Skeletal muscle tissue (tissue), 5 donors: ENCODE measurements around the gene SMAD2. TPM values are rescaled to one million over a fixed set of nuclear protein-coding genes. Genes with fewer than 3 reads are reported as not detected.
"Not testable (repeated sequence)": the region's sequence is repeated elsewhere in the genome, so short reads cannot be mapped to it uniquely, and the experiment has no call there.

Source experiments
- H3K27ac ChIP-seq: one replicate; pipeline ENCODE4 v1.7.0; 2013; ENCODE audit warnings: mild to moderate bottlenecking, low read depth, low read length, inconsistent platforms
- H3K27me3 ChIP-seq, 3 donors: one replicate each; pipeline ENCODE4 v1.7.0; 2013; ENCODE audit warnings: low read length in 3 of 3; ENCODE audit not compliant: control insufficient read depth in 3 of 3, insufficient read depth in 3 of 3
- H3K36me3 ChIP-seq, 3 donors: one replicate each; pipeline ENCODE4 v1.7.0; 2013; ENCODE audit warnings: low read length in 3 of 3; ENCODE audit not compliant: control insufficient read depth in 3 of 3, insufficient read depth in 3 of 3
- H3K4me1 ChIP-seq, 3 donors: one replicate each; pipeline ENCODE4 v1.7.0; 2013; ENCODE audit warnings: low read length in 3 of 3, mild to moderate bottlenecking in 3 of 3; ENCODE audit not compliant: control insufficient read depth in 3 of 3, insufficient read depth in 3 of 3
- H3K4me3 ChIP-seq, 3 donors: one replicate each; pipeline ENCODE4 v1.7.0; 2013; ENCODE audit warnings: low read length in 3 of 3
- H3K9ac ChIP-seq, 3 donors: one replicate each; pipeline ENCODE4 v1.7.0; 2013; ENCODE audit warnings: low read length in 3 of 3, mild to moderate bottlenecking in 3 of 3, moderate library complexity in 2 of 3, low read depth in 1 of 3
- H3K9me3 ChIP-seq, 3 donors: one replicate each; pipeline ENCODE4 v1.7.0; 2013; ENCODE audit warnings: low read length in 3 of 3; ENCODE audit not compliant: control insufficient read depth in 3 of 3
- small RNA-seq: library from RNA; depleted of rRNA; stranded (forward); fragments of <200 nt; gene quantifications from one replicate; pipeline ENCODE3, GENCODE V24; 2014
- total RNA-seq: library from RNA; depleted of rRNA; stranded (reverse); fragments of >200 nt; gene quantifications from one replicate; pipeline ENCODE4 v1.2.3, GENCODE V29; 2014
- donor health status: Osteomylitis.

Gene SMAD2
- total RNA-seq, 1 donor from 2014 or later = 23.0 TPM

DNA sequence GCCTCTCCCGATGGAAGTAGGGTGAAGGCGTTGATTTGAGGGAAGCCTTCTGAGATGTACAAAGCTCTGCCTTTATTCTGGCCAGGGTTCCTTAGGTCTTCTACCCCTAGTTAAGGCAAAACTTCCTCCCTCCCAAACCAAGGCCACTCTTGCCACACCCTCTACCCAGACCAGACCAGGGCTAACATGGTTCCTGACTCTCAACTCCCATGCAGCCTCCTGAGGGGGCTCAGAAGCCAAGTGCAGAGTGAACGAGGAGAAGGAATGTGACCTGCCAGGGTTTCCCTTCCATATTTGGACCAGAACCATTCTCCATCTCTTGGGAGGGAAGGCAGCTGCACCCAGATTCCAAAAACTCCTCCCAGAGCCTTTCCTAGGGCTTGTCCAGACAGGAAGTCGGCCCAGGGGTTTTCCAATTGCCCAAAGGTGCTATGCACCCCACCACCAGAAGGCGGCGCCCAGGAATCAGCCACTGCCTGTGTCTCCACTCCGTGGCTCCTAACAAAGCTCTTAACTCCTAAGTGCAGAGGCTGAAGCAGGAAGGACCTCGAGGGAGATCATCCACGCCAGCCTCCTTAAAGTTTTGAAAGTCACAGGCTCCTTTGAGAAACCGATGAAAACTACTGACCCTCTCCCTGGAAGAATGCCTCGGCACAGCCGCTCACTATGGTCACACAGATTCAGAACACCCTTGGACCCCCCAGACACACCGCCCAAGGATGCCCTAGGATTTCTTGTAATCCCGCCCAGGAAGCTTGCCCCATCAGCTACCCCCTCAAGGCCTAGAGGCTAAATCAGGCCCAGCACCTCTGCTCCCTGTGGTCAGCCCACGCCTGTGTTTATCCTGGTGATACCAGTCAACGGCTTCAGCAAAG lies 157.8 kb downstream of the SMAD2 start:
- Histone ChIP-seq H3K4me3 (no peak overlapping the region), H3K4me1 (no peaks in the 10 kb centered on the region), H3K27me3 (no peaks in the 10 kb centered on the region), H3K9ac (no peak overlapping the region), H3K27ac (no peak overlapping the region), H3K9me3 (no peaks in the 10 kb centered on the region), H3K36me3 (no peaks in the 10 kb centered on the region)

DNA sequence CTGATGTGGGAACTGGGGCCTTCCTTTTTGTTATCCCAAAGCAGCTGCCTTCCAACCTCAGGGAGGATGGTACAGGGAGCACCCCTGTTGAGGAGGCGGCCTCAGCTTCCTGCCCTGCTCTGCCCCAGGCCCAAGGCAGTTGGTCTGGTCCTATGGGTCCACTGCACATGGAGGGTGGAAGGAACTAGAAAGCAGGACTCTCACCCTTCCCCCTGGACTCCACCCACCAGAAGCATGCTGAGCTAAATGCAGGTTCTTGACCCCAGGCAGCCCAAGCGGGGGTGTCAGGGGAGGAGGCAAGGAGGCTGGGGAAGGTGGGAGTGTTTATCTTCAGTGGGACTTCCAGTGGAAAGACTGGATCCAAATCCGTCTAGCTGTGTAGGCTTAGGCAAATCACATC lies 158.5 kb downstream of the SMAD2 start:
- Histone ChIP-seq H3K9me3 (no peaks in the 10 kb centered on the region), H3K27ac (no peak overlapping the region), H3K4me1 (no peaks in the 10 kb centered on the region), H3K9ac (no peak overlapping the region), H3K4me3 (no peak overlapping the region), H3K27me3 (no peaks in the 10 kb centered on the region), H3K36me3 (no peaks in the 10 kb centered on the region)

DNA sequence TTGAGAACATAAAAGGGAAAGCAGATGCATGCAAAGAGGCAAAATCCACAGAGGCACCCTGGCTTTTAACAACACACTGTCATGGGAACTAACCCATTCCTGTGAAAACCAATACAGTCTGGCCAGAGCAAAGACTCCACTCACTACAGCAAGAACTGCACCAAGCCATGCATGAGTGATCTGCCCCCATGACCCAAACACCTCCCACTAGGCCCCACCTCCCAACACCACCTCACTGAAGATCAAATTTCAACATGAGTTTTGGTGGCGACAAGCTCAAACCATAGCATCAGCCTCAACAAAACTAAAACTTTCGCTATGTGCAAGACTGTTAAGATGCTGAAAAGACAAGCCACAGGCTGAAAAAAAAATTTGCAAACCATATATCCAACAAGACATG lies 162.8 kb downstream of the SMAD2 start:
- Histone ChIP-seq H3K4me3 (no peak overlapping the region), H3K27me3 (no peaks in the 10 kb centered on the region), H3K9me3 (no peaks in the 10 kb centered on the region), H3K36me3 (no peaks in the 10 kb centered on the region), H3K4me1 (no peaks in the 10 kb centered on the region), H3K27ac (no peak overlapping the region), H3K9ac (no peak overlapping the region)

DNA sequence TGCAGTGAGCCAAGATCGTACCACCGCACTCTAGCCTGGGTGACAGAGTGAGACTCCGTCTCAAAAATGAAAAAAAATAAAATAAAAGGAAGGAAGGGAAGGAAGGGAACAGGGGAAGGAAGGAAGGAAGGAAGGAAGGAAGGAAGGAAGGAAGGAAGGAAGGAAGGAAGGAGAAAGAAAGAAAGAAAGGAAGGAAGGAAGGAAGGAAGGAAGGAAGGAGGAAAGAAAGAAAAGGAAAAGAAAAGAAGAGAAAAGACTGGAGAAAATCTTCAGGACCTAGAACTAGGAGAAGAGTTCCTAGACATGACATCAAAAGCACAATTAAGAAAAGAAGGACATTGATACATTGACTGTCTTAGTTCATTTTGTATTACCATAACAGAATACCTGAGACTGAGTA lies 163.3 kb downstream of the SMAD2 start:
- H3K4me1 ChIP-seq, H3K27ac ChIP-seq, H3K4me3 ChIP-seq, H3K36me3 ChIP-seq, H3K9ac ChIP-seq, H3K9me3 ChIP-seq, H3K27me3 ChIP-seq: not testable (repeated sequence)

Small RNAs within 50 kb of the gene (small RNA-seq; reads per million reads assigned to genes)
- gene AC120349.2 = not detected
- gene MTCO2P2 = not detected
